Ecto neural progenitor cell (in vitro differentiated cells): ENCODE results near the gene DUSP3.

ENCODE experiments used
- DNase-seq: peaks from one replicate; pipeline ENCODE4 v3.0.0-alpha.2; 2018; ENCODE audit warnings: low spot score

Gene DUSP3

DNA sequence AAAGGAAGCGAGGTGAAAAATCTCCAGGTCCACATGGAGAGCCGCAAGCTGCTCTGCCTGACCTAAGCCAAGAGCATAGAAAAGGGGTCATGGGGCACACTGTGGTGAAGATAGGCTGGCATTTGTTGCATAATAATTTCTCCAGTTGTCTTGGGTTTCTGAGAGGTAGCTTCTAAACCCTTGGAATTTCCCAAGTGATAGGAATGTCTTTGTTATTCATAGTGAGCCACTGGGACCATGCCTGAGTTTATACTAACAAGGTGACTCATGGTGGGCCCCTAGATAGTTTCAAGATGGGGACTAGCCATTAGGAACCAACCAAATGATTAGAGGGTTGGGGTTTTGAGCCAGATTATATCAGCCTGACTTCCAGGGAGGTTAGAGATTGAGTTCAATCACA is 45.8 kb downstream of the DUSP3 start:
- no peak for DNase-seq

DNA sequence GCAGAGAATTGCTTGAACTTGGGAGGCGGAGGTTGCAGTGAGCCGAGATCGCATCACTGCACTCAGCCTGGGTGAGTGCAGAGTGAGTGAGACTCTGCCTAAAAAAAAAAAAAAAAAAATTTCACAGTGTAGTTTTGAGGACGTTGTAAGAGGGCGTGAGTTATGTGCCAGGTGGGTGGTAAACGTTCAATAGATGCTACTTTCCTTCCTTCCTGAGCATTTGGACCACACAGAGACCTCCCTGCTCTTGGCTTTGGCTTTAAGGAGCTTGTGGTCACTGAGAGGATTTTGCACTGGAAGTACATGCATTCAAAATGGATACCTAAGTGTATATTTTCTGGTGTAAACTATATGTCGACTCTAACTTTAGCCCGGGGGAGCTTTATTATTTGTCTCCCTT is 50.7 kb downstream of the DUSP3 start:
- no peak for DNase-seq

DNA sequence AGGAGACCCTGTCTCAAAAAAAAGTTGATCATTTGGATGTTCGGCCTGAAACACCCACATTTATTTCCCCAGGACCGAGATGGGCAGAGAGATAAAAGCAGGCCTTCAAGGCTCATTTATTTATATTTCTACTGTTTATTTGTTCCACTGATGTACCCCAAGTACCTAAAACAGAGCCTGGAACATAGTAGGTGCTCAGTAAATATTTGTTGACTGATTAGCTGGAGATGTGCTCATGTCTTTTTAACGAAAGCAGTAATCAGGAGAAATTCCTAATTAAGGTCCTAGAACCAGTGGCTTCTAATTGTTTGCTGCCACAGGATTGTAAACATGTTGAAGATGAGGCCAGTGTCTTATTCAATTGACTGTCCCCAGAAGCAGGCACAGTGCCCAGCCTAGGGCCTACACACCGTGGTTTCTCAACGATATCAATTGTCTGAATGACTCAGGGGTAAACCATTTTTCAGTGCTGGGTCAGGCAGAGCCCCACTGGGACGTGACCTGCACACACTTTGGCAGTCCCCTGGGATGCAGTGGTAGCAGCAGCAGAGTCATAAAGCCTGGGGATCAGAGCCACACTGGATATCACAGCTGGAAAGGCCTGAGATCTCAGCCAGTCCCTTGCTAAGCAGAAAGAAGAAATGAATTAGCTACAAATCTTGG is 54.9 kb downstream of the DUSP3 start:
- DNase-seq, result no peak

DNA sequence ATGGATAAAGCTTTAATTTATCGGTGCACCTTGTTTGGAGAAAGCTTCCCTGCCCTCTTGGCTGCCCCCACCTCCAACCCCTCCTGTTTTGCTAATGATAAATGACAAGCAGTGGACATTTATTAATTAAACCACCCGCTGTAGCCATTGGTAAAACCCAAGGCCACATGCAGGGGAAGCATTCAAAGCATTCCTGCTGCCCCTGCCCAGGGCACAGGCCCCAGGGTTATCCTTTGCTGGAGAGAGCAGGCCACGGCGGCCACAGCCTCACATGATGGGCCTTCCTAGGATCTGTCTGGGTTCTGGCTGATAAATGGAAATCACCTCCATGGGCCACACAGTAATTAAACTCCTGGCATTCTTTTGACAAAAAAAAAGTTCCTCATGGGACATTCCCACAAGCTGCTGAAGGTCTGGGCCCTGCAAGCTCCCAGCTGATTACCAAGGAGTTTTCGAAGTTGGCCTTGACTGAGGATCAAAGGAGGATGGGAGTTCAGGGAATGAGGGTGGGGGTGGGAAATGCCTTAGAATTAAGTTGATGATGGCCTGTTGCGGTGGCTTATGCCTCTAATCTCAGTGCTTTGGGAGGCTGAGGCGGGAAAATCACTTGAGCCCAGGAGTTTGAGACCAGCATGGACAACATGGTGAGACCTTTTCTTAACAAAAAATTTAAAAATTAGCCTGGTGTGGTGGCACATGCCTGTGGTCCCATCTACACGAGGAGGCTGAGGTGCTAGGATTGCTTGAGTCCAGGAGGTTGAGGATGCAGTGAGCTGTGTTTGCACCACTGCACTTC is 55.7 kb downstream of the DUSP3 start:
- DNase-seq, result no peak

DNA sequence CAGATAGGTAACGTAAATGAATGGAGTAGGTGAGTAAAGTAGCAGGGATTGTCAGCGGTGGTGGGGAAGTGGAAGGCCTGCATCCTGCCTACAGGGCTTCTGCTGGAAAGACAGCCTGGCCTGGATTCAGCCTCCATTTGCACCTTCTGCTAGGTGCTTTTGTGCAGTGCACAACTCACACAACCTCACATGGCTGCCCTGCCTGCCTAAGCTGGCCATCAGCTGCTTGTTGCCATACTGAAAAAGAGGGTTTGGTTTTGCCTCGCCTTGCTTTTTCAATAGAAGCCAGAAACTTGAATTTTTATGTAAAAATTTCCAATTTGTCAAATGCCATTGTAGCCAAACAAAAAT is 56.5 kb downstream of the DUSP3 start:
- no peak for DNase-seq

DNA sequence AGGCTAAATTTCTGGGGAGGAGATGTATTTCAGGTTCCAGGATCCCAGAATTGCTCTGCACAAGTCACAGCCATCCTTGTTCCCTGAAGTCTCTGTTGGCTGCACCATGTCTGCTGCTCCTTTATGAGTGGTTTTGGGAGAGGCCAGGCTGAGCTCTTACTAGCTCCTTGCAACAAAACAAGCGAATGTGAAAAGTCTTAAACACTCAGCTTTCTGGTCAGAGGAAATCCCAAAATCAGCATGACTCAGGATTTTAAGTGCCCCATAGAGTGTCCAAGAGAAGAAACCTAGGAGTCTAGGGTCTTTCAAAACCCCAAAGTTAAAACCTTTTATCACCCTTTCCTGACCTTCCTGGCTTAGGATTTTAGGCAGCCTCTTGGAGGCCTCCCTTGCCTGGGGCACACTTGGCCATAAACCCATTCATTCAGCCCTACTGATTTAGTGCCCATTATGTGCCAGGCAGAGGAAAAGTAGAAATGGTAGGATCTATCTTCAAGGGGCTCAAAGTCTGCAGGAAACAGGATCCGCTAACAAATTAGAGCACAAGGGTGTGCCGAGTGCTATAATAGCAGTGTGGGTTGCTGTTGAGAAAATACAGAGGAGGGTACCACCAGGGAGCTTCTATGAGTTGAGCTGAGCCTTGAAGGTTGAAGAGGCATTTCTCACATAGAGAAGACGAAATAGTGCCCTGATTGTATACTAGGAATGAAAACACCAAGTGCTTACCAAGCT is 57.1 kb downstream of the DUSP3 start:
- DNase-seq, result no peak

DNA sequence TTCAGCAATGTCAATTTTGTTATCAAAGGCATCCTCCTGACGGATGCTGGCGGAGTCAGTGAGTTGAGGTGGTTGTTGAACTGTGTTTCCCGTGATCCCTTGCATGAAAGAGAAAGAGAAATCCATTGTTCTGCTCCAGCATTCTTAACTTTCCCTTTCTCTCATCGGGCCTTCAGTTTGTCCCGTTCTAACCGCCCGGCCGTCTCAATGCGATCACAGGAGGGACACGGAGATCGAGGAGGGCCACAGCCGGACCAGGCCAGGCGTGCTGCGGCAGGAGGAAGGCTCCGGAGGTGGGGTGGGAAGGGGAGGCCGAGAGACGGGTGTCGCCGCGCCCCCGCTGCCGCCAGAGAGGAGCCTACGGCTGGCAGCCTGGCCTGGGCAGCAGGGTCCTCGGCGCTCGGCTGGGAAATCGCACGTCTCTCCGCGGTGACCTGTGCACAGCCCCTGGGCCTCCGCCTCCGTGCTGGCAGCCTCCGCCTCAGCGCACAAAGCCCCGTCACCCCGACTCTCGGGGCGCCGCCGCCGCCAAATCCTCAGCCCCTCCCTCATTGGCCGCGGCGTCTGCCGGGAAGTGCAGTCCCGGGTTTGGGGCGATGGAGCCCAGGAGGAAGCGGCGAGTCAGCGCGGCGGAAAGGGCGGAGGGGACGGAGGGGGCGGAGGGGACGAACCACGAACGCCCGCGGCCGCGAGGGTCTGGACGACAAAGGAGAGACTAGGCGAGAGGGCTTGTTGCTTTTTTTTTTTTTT is 58.3 kb downstream of the DUSP3 start:
- DNase-seq, result peak; percentile 92

DNA sequence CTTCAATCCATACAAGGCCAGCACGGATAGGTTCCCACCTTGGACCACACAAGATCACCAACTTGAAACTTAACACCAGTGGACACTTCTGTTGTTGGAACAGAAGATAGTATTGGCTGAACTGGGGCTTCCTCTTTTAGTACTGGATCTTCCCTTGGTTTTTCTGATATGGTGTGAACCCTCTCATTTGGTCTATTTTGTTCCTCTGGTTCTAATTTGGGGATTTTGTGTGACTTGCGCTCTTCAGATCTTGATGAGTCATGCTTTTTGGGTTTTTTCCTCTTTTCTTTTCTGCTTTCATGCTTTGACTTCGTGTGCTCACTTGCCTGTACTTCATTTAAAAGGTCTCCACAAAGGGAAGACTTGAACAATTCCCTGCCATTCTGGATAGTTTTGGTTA is 59.2 kb downstream of the DUSP3 start:
- DNase-seq, result no peak

DNA sequence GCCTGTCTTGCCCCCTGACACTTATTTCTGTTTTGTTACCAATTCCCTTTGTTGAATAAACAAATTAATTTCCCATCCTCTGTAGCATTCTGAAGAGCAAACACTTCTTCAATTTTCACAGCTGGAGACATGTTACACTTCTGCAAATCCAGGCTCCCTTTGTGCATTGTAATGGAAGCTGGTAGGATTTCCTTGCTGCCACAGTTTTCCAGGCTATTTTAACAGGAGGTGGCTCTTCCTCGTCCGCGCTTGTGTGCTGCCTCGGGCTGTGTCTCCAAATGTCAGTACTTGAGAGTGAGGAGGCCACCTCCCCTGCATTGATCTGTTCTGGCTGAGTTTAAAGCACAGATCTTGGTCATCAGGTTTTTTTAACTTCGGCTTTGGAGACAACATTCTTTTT is 60.2 kb downstream of the DUSP3 start:
- DNase-seq, result no peak

DNA sequence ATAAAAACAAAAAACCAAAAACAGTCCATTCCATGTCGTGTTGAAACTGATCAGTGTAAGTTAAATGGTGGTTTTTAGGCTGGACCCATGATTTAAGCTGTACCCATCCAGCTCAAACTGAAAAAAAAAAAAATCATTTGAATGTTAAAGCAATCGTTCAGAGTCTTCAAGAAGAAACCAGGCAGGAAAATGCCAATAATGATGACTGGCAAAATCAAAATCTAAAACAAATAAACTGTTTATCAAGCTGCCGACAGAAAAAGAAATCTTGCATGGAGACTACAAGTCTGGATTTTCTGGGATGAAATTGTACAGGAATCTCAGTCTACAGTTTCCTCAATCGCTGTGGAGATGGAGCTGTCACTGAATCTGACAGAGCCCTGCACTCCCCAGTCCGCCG is 60.9 kb downstream of the DUSP3 start:
- no peak for DNase-seq
